HCT116 (cell line): ENCODE results near the gene ATOX1. TPM values are rescaled to one million over a fixed set of nuclear protein-coding genes. Genes with fewer than 3 reads are reported as not detected.

Experiments used
- ATAC-seq: fragments of 200-7000 bp; cut with Tn5 transposase; 2 replicates; pipeline ENCODE4 v1.9.1; 2020; ENCODE audit warnings: mild to moderate bottlenecking, moderate library complexity
- BruUV-seq: library from RNA; stranded (reverse); fragments of 400-500 nt; replicated peaks from 2 replicates; lab custom pipeline; 2021; lab: Mats Ljungman, UMichigan
- CTCF ChIA-PET: fragments of 300-600 bp; sonication (Branson Sonifier 250); formaldehyde crosslinking; loops from one replicate; lab custom pipeline; 2021; ENCODE audit warnings: antibody characterized with exemption; lab: Charles Lee
- POLR2A ChIA-PET: fragments of 300-600, 350-600 bp; sonication (Branson Sonifier 250); formaldehyde crosslinking; loops from one replicate; lab custom pipeline; 2021; ENCODE audit warnings: antibody characterized with exemption; lab: Charles Lee
- RAD21 ChIA-PET, 2 experiments: fragments of 300-600 bp; sonication (Branson Sonifier 250); formaldehyde crosslinking; loops; one replicate each; lab custom pipeline; 2023; ENCODE audit warnings: low total read pairs in 2 of 2; ENCODE audit not compliant: uncharacterized antibody in 2 of 2, unreplicated experiment in 2 of 2, low non-redundant PET in 1 of 2; lab: Charles Lee
- DNase-seq: peaks from one replicate; pipeline ENCODE4 v3.0.0-alpha.2; 2010; ENCODE audit warnings: low read depth, low spot score
- H2AFZ ChIP-seq: fragments of 200-600 bp; shearing (Covaris generic), sonication (generic); 2 replicates; pipeline ENCODE4 v1.6.1; 2017; ENCODE audit warnings: low read depth, mixed run types, mixed read lengths, antibody characterized with exemption, low read length; ENCODE audit not compliant: poor library complexity, severe bottlenecking
- H3K27ac ChIP-seq: 2 replicates; pipeline ENCODE4 v1.5.1; 2012; ENCODE audit warnings: low read depth, low read length
- H3K27me3 ChIP-seq: fragments of 200-600 bp; sonication (generic); 2 replicates; pipeline ENCODE4 v1.6.1; 2016; ENCODE audit warnings: mixed run types, low read length, mixed read lengths; ENCODE audit not compliant: insufficient read depth
- H3K36me3 ChIP-seq, 2 experiments: fragments of 200-500 bp in 1 of 2; fragments of 200-600 bp in 1 of 2; sonication (Bioruptor generic) in 1 of 2; sonication (generic) in 1 of 2; 2 replicates each; pipeline versions ENCODE4 v1.5.1 to v1.6.1; 2014 to 2016; ENCODE audit warnings: low read length in 2 of 2, inconsistent platforms in 1 of 2, mixed read lengths in 1 of 2, mixed run types in 1 of 2; ENCODE audit not compliant: insufficient read depth in 2 of 2, control insufficient read depth in 1 of 2
- H3K4me1 ChIP-seq, 2 experiments: fragments of 200-600 bp in 1 of 2; sonication (generic) in 1 of 2; 2 replicates each; pipeline versions ENCODE4 v1.5.1 to v1.6.1; 2012 to 2017; ENCODE audit warnings: low read length in 2 of 2, inconsistent platforms in 1 of 2, mild to moderate bottlenecking in 1 of 2, mixed read lengths in 1 of 2, mixed run types in 1 of 2, moderate library complexity in 1 of 2; ENCODE audit not compliant: insufficient read depth in 2 of 2, control insufficient read depth in 1 of 2
- H3K4me2 ChIP-seq: fragments of 200-600 bp; sonication (generic); 2 replicates; pipeline ENCODE4 v1.6.1; 2017; ENCODE audit warnings: mixed run types, low read length, mixed read lengths
- H3K4me3 ChIP-seq, 2 experiments: fragments of 200-600 bp in 1 of 2; sonication (generic) in 1 of 2; replicated peaks in 1 of 2; 2 replicates each; pipeline ENCODE4 v1.5.1; 2011 to 2016; ENCODE audit warnings: low read length in 2 of 2, control low read depth in 1 of 2, low read depth in 1 of 2, mild to moderate bottlenecking in 1 of 2, mixed read lengths in 1 of 2, mixed run types in 1 of 2
- H3K79me2 ChIP-seq: fragments of 200-600 bp; sonication (generic); 2 replicates; pipeline ENCODE4 v1.6.1; 2017; ENCODE audit warnings: mild to moderate bottlenecking, mixed run types, low read length, moderate library complexity, mixed read lengths; ENCODE audit not compliant: insufficient read depth
- H3K9ac ChIP-seq: fragments of 200-600 bp; sonication (generic); 2 replicates; pipeline ENCODE4 v1.6.1; 2016; ENCODE audit warnings: low read length, mixed read lengths
- H3K9me2 ChIP-seq: fragments of 200-600 bp; sonication (generic), shearing (Covaris generic); 2 replicates; pipeline ENCODE4 v1.6.1; 2017; ENCODE audit warnings: mixed run types, mild to moderate bottlenecking, moderate library complexity; ENCODE audit not compliant: insufficient read depth
- H3K9me3 ChIP-seq, 2 experiments: fragments of 200-500 bp in 1 of 2; fragments of 200-600 bp in 1 of 2; sonication (Bioruptor generic) in 1 of 2; sonication (generic) in 1 of 2; 2 replicates each; pipeline ENCODE4 v1.6.1; 2014 to 2017; ENCODE audit warnings: low read length in 2 of 2, mixed read lengths in 2 of 2, inconsistent platforms in 1 of 2, low read depth in 1 of 2, mild to moderate bottlenecking in 1 of 2, mixed run types in 1 of 2, moderate library complexity in 1 of 2; ENCODE audit not compliant: control insufficient read depth in 1 of 2, insufficient read depth in 1 of 2
- H4K20me1 ChIP-seq: fragments of 200-600 bp; sonication (generic), shearing (Covaris generic); 2 replicates; pipeline ENCODE4 v1.6.1; 2017; ENCODE audit warnings: mixed run types, mild to moderate bottlenecking, moderate library complexity; ENCODE audit not compliant: insufficient read depth
- CBX3 ChIP-seq: IDR thresholded peaks from 2 replicates; pipeline ENCODE4 v1.6.1; 2012; ENCODE audit warnings: low read depth
- RAD21 ChIP-seq: IDR thresholded peaks from 2 replicates; pipeline ENCODE4 v1.6.1; 2012; ENCODE audit warnings: low read depth, mild to moderate bottlenecking
- ZFX ChIP-seq: fragments of 450-650 bp; IDR thresholded peaks from 2 replicates; pipeline ENCODE4 v1.6.1; 2017
- intact Hi-C: fragments of 100-400 bp; cut with micrococcal nuclease; formaldehyde crosslinking; loops from 2 replicates; pipeline ENCODE4 v1.10.0; 2022
- total RNA-seq: library from RNA; stranded (reverse); gene quantifications from one replicate; pipeline ENCODE4 v1.2.1, GENCODE V29; 2021; ENCODE audit not compliant: unreplicated experiment
- TF ChIP-seq, protein P1 (sequence below): IDR thresholded peaks from 2 replicates; pipeline ENCODE4 v1.6.1; 2012
- TF ChIP-seq, protein P2 (sequence below), 3 experiments: fragments of 200-600 bp in 1 of 3; sonication (generic) in 1 of 3; IDR thresholded peaks in 2 of 3; conservative IDR thresholded peaks in 1 of 3; 2 replicates each; pipeline ENCODE4 v1.5.1; 2012 to 2017; ENCODE audit warnings: low read depth in 2 of 3, low read length in 2 of 3, antibody characterized with exemption in 1 of 3, borderline replicate concordance in 1 of 3, control low read depth in 1 of 3, mild to moderate bottlenecking in 1 of 3, mixed read lengths in 1 of 3, mixed run types in 1 of 3, moderate library complexity in 1 of 3; ENCODE audit not compliant: insufficient read depth in 1 of 3

The ATOX1 gene
- total RNA-seq, 1 experiment from 2014 or later = 66.2 TPM

DNA sequence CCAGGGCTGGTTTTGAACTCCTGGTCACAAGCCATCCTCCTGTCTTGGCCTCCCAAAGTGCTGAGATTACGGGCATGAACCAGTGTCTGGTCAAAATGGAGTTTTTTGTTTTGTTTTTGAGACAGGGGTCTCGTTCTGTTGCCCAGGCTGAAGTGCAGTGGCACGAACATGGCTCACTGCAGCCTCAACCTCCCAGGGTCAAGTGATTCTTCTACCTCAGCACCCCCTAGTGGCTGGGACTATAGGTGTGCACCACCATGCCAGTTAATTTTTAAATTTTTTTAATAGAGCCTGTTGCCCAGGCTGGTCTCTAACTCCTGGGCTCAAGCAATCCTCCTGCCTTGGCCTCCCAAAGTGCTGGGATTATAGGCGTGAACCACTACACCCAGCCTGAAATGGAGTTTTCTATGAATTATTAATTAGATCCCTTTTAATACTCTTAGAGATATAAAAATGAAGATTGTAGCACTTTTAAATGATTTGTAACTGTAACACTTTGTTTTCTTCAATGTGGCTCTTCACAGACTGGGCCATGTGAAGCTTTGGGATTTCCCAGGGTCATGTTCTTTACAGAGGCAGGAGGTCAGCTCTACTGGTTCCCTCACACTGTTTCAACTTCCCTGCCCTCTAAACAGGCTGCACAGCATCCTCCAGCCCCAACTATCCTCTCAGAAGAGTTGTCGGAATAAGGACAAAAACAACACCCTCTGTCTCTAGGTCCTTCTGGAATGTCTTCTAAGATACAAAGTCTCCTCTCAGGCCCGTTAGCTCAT is 39.0 kb downstream of the ATOX1 start:
- ATAC-seq (peak; percentile 92), DNase-seq (no peak)
- Histone ChIP-seq H3K9me2 (no peaks in the 10 kb centered on the region), H3K4me3 (no peak overlapping the region), H3K27me3 (no peaks in the 10 kb centered on the region), H3K4me2 (no peak overlapping the region), H3K9me3 (no peaks in the 10 kb centered on the region), H3K4me1 (peaks cover 0 to 8% of the 10 kb centered on the region in 2 experiments; a peak in 2 of 4 replicates), H2AFZ (no peak overlapping the region), H3K27ac (no peak overlapping the region), H4K20me1 (no peaks in the 10 kb centered on the region), H3K79me2 (no peaks in the 10 kb centered on the region), H3K36me3 (no peaks in the 10 kb centered on the region), H3K9ac (no peak overlapping the region)
- TF ChIP-seq, protein P1, sequence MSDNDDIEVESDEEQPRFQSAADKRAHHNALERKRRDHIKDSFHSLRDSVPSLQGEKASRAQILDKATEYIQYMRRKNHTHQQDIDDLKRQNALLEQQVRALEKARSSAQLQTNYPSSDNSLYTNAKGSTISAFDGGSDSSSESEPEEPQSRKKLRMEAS = no peak
- TF ChIP-seq, protein P2, sequence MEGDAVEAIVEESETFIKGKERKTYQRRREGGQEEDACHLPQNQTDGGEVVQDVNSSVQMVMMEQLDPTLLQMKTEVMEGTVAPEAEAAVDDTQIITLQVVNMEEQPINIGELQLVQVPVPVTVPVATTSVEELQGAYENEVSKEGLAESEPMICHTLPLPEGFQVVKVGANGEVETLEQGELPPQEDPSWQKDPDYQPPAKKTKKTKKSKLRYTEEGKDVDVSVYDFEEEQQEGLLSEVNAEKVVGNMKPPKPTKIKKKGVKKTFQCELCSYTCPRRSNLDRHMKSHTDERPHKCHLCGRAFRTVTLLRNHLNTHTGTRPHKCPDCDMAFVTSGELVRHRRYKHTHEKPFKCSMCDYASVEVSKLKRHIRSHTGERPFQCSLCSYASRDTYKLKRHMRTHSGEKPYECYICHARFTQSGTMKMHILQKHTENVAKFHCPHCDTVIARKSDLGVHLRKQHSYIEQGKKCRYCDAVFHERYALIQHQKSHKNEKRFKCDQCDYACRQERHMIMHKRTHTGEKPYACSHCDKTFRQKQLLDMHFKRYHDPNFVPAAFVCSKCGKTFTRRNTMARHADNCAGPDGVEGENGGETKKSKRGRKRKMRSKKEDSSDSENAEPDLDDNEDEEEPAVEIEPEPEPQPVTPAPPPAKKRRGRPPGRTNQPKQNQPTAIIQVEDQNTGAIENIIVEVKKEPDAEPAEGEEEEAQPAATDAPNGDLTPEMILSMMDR (IDR thresholded peaks at IDR 0.05 in 2 of 3, conservative IDR thresholded peaks at IDR 0.05 in 1 of 3; ENCODE audit: borderline replicate concordance in 1 of 3, insufficient read depth in 1 of 3, low read depth in 2 of 3, low read length in 2 of 3) = peak; percentile 63 to 65 (median 64)
- peak; percentile 68 for TF ChIP-seq RAD21
- RAD21 ChIA-PET = no interaction called here
- BruUV-seq = no TSS peak
- POLR2A ChIA-PET = no interaction called here
- CTCF ChIA-PET = interaction anchor here (0.6 to 1.8 kb wide), 6 partner anchors 14 to 67 kb away, joined by 3 to 8 read pairs (median 4); no protein-coding TSS in a partner anchor
- intact Hi-C loops = loop anchor here (2.0 kb wide), 1 partner anchor 61 kb away; no protein-coding TSS in a partner anchor

DNA sequence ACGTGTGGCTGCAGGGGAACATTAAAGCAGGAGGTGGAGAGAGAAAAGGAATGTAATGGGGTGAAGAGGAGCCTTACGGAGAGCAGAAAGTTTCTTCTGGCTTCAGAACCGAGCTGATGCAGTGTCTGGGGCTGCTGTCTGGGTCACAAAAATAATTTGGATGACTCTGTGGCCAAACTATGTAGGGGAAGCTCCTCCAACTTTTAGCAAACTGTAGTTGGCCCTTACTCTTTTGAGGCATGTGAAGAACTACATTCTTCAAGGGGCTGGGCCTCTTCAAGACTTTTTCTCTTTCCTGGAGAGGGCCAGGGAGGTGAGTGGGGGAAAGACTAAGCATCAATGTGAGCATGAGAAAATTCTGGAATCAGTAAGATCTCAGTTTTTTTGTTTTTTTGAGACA is 39.8 kb downstream of the ATOX1 start:
- Histone ChIP-seq H3K4me1 (peaks cover 0 to 8% of the 10 kb centered on the region in 2 experiments; a peak in 2 of 4 replicates), H3K4me2 (no peak overlapping the region), H3K9me2 (no peaks in the 10 kb centered on the region), H3K9ac (no peak overlapping the region), H3K27me3 (no peaks in the 10 kb centered on the region), H3K9me3 (no peaks in the 10 kb centered on the region), H3K36me3 (no peaks in the 10 kb centered on the region), H2AFZ (no peak overlapping the region), H3K4me3 (no peak overlapping the region)
- ATAC-seq (no peak), DNase-seq (no peak)
- ChIA-PET CTCF (interaction anchor here (0.6 to 1.8 kb wide), 7 partner anchors 13 to 67 kb away, joined by 3 to 8 read pairs (median 4); no protein-coding TSS in a partner anchor), POLR2A (no interaction called here), RAD21 (interaction anchor here in 1 of 2 experiments (1.0 kb wide), 1 partner anchor 60 kb away, joined by 3 read pairs; no protein-coding TSS in a partner anchor)
- no TSS peak for BruUV-seq
- no peak for TF ChIP-seq CBX3
- no peak for TF ChIP-seq ZFX
- TF ChIP-seq, all 23 proteins: peak for 0
- intact Hi-C loops = loop anchor here (2.0 kb wide), 1 partner anchor 60 kb away; no protein-coding TSS in a partner anchor
- Histone ChIP-seq H3K79me2 (no peaks in the 10 kb centered on the region), H3K27ac (no peak overlapping the region), H4K20me1 (no peaks in the 10 kb centered on the region)
